ENCODE data around the gene TMEM141. TPM values are rescaled to one million over a fixed set of nuclear protein-coding genes. Genes with fewer than 3 reads are reported as not detected.
"Not testable (repeated sequence)": the region's sequence is repeated elsewhere in the genome, so short reads cannot be mapped to it uniquely, and the experiment has no call there.

The TMEM141 gene
- total RNA-seq, 4 donors from 2014 or later, result 179 to 392 (median 224) TPM

GRCh38 chr9:136835162-136835931, 44.2 kb downstream of the TMEM141 start:
- 95 to 100% methylated on average over 1 to 27 of the region's 36 CpGs for WGBS, 2 donors (ENCODE audit: low coverage in 1 of 2)
- in situ Hi-C loops (cut with MboI; ENCODE audit: low pct_ligation_motif_present in 1 of 4, low pct_unique_long_range_greater_than_20kb in 1 of 4, low sequenced_read_pairs in 3 of 4) (no loop called here), intact Hi-C loops (cut with DNase I; ENCODE audit: low total_unique reads) (no loop called here)
- H3K9me3 ChIP-seq, result no peaks in the 10 kb centered on the region
- H3K27me3 ChIP-seq, result no peaks in the 10 kb centered on the region
- no peak for DNase-seq
- peaks cover 0 to 14% (median 2%) of the 10 kb centered on the region in 4 donors for H3K36me3 ChIP-seq
- no peak overlapping the region for H3K4me3 ChIP-seq
- TF ChIP-seq POLR2AphosphoS5 (IDR thresholded peaks at IDR 0.05), result no peak
- TF ChIP-seq POLR2A (IDR thresholded peaks at IDR 0.05), result no peak
- TF ChIP-seq, protein P1, sequence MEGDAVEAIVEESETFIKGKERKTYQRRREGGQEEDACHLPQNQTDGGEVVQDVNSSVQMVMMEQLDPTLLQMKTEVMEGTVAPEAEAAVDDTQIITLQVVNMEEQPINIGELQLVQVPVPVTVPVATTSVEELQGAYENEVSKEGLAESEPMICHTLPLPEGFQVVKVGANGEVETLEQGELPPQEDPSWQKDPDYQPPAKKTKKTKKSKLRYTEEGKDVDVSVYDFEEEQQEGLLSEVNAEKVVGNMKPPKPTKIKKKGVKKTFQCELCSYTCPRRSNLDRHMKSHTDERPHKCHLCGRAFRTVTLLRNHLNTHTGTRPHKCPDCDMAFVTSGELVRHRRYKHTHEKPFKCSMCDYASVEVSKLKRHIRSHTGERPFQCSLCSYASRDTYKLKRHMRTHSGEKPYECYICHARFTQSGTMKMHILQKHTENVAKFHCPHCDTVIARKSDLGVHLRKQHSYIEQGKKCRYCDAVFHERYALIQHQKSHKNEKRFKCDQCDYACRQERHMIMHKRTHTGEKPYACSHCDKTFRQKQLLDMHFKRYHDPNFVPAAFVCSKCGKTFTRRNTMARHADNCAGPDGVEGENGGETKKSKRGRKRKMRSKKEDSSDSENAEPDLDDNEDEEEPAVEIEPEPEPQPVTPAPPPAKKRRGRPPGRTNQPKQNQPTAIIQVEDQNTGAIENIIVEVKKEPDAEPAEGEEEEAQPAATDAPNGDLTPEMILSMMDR (IDR thresholded peaks at IDR 0.05), result no peak
- TF ChIP-seq EP300 (IDR thresholded peaks at IDR 0.05; ENCODE audit: low read depth), result no peak
- peaks cover 0 to 12% (median 9%) of the 10 kb centered on the region in 4 donors for H3K4me1 ChIP-seq
- H3K27ac ChIP-seq, result no peak overlapping the region

- DNase-seq, result no peak
- peaks cover 0 to 7% (median 0%) of the 10 kb centered on the region in 4 donors for H3K36me3 ChIP-seq
Measured at GRCh38 chr9:136835932-136836904, 45.1 kb downstream of the TMEM141 start.

GRCh38 chr9:136837146-136837855, 46.2 kb downstream of the TMEM141 start:
- Histone ChIP-seq H3K4me1 (peaks cover 15 to 31% (median 28%) of the 10 kb centered on the region in 4 donors), H3K27me3 (no peaks in the 10 kb centered on the region), H3K9me3 (no peaks in the 10 kb centered on the region), H3K4me3 (no peak overlapping the region), H3K36me3 (peaks cover 0 to 7% (median 0%) of the 10 kb centered on the region in 4 donors), H3K27ac (no peak overlapping the region)
- no peak for DNase-seq
- TF ChIP-seq POLR2AphosphoS5 (IDR thresholded peaks at IDR 0.05), result peak in 1 of 3 donors; percentile 14
- no peak for TF ChIP-seq EP300 (IDR thresholded peaks at IDR 0.05; ENCODE audit: low read depth)
- TF ChIP-seq, protein P1 (IDR thresholded peaks at IDR 0.05), result no peak
- TF ChIP-seq POLR2A (IDR thresholded peaks at IDR 0.05), result no peak
- in situ Hi-C loops (cut with MboI; ENCODE audit: low pct_ligation_motif_present in 1 of 4, low pct_unique_long_range_greater_than_20kb in 1 of 4, low sequenced_read_pairs in 3 of 4), result no loop called here
- intact Hi-C loops (cut with DNase I; ENCODE audit: low total_unique reads), result no loop called here
- 91% methylated on average over 23 of the region's 27 CpGs; no CpG with 5 or more reads in 1 of the 2 donors for WGBS, 2 donors (ENCODE audit: low coverage in 1 of 2)

More at GRCh38 chr9:136835932-136836904, 45.1 kb downstream of the TMEM141 start:
- no peak for TF ChIP-seq POLR2A (IDR thresholded peaks at IDR 0.05)
- TF ChIP-seq, protein P1 (IDR thresholded peaks at IDR 0.05), result no peak
- no peak for TF ChIP-seq POLR2AphosphoS5 (IDR thresholded peaks at IDR 0.05)
- no peak for TF ChIP-seq EP300 (IDR thresholded peaks at IDR 0.05; ENCODE audit: low read depth)
- Histone ChIP-seq H3K27ac (no peak overlapping the region), H3K27me3 (no peaks in the 10 kb centered on the region), H3K9me3 (no peaks in the 10 kb centered on the region), H3K4me3 (no peak overlapping the region), H3K4me1 (peaks cover 5 to 21% (median 17%) of the 10 kb centered on the region in 4 donors)
- intact Hi-C loops (cut with DNase I; ENCODE audit: low total_unique reads), result no loop called here
- 80 to 93% methylated on average over 2 to 19 of the region's 21 CpGs for WGBS, 2 donors (ENCODE audit: low coverage in 1 of 2)
- in situ Hi-C loops (cut with MboI; ENCODE audit: low pct_ligation_motif_present in 1 of 4, low pct_unique_long_range_greater_than_20kb in 1 of 4, low sequenced_read_pairs in 3 of 4), result no loop called here

GRCh38 chr9:136837856-136838277, 46.7 kb downstream of the TMEM141 start:
- H3K36me3 ChIP-seq; intact Hi-C loops (cut with DNase I; ENCODE audit: low total_unique reads); in situ Hi-C loops (cut with MboI; ENCODE audit: low pct_ligation_motif_present in 1 of 4, low pct_unique_long_range_greater_than_20kb in 1 of 4, low sequenced_read_pairs in 3 of 4); H3K4me3 ChIP-seq; H3K27ac ChIP-seq; DNase-seq; H3K9me3 ChIP-seq; H3K27me3 ChIP-seq: not testable (repeated sequence)
- WGBS, 2 donors (ENCODE audit: low coverage in 1 of 2), result 89% methylated on average over 15 of the region's 15 CpGs; no CpG with 5 or more reads in 1 of the 2 donors
- H3K4me1 ChIP-seq, result peaks cover 15 to 36% (median 34%) of the 10 kb centered on the region in 4 donors
